OCI-LY1 (cell line): Measurements from ENCODE around the gene HLCS.

Source experiments
- H2AFZ ChIP-seq: fragments of 200-600 bp; sonication (generic), shearing (Covaris generic); 2 replicates; pipeline ENCODE4 v1.6.0; 2014; ENCODE audit warnings: antibody characterized with exemption, mild to moderate bottlenecking, low read length
- H3F3A ChIP-seq: fragments of 200-600 bp; sonication (generic), shearing (Covaris generic); 2 replicates; pipeline ENCODE4 v1.6.0; 2014; ENCODE audit warnings: mild to moderate bottlenecking, antibody characterized with exemption, low read length, moderate library complexity; ENCODE audit not compliant: insufficient read depth
- H3K27ac ChIP-seq: fragments of 200-600 bp; sonication (generic); 2 replicates; pipeline ENCODE4 v1.5.1; 2014; ENCODE audit warnings: low read length, mixed run types, mild to moderate bottlenecking, low read depth; ENCODE audit not compliant: poor library complexity, severe bottlenecking
- H3K27me3 ChIP-seq: fragments of 200-600 bp; sonication (generic); 2 replicates; pipeline ENCODE4 v1.6.0; 2014; ENCODE audit warnings: antibody characterized with exemption, mild to moderate bottlenecking, low read length, moderate library complexity; ENCODE audit not compliant: insufficient read depth
- H3K36me3 ChIP-seq: fragments of 200-600 bp; sonication (generic); 2 replicates; pipeline ENCODE4 v1.6.1; 2014; ENCODE audit warnings: mild to moderate bottlenecking, antibody characterized with exemption, low read length, moderate library complexity, mixed read lengths; ENCODE audit not compliant: insufficient read depth
- H3K4me1 ChIP-seq: fragments of 200-600 bp; sonication (generic); 2 replicates; pipeline ENCODE4 v1.5.1; 2014; ENCODE audit warnings: mild to moderate bottlenecking, low read length, moderate library complexity; ENCODE audit not compliant: insufficient read depth, severe bottlenecking
- H3K4me2 ChIP-seq: fragments of 200-600 bp; sonication (generic), shearing (Covaris generic); 2 replicates; pipeline ENCODE4 v1.6.1; 2014; ENCODE audit warnings: low read length
- H3K4me3 ChIP-seq: fragments of 200-600 bp; sonication (generic); 2 replicates; pipeline ENCODE4 v1.5.1; 2014; ENCODE audit warnings: low read length, low read depth, mild to moderate bottlenecking, mixed read lengths; ENCODE audit not compliant: poor library complexity, severe bottlenecking
- H3K79me2 ChIP-seq: fragments of 200-600 bp; shearing (Covaris generic); 2 replicates; pipeline ENCODE4 v1.6.1; 2016; ENCODE audit warnings: mixed run types, low read length, mixed read lengths; ENCODE audit not compliant: insufficient read depth
- H3K9ac ChIP-seq: fragments of 200-600 bp; sonication (generic), shearing (Covaris generic); 2 replicates; pipeline ENCODE4 v1.6.1; 2014; ENCODE audit warnings: mild to moderate bottlenecking, low read length, mixed read lengths
- H3K9me2 ChIP-seq: fragments of 200-600 bp; sonication (generic), shearing (Covaris generic); 2 replicates; pipeline ENCODE4 v1.6.1; 2014; ENCODE audit warnings: low read depth, mild to moderate bottlenecking, low read length, mixed read lengths
- H3K9me3 ChIP-seq: fragments of 200-600 bp; shearing (Covaris generic); 2 replicates; pipeline ENCODE4 v1.6.1; 2014; ENCODE audit warnings: low read length, mixed read lengths
- H4K20me1 ChIP-seq: fragments of 200-600 bp; sonication (generic), shearing (Covaris generic); 2 replicates; pipeline ENCODE4 v1.6.0; 2016; ENCODE audit warnings: mild to moderate bottlenecking, low read length; ENCODE audit not compliant: insufficient read depth
- CTCF ChIP-seq: fragments of 200-600 bp; sonication (generic), shearing (Covaris generic); IDR thresholded peaks from 2 replicates; pipeline ENCODE4 v1.5.1; 2017; ENCODE audit warnings: mild to moderate bottlenecking, antibody characterized with exemption, low read length, moderate library complexity, mixed read lengths
- EZH2 ChIP-seq: fragments of 200-600 bp; sonication (generic), shearing (Covaris generic); IDR thresholded peaks from 2 replicates; pipeline ENCODE4 v1.8.0; 2017; ENCODE audit warnings: borderline replicate concordance, mixed run types, mild to moderate bottlenecking, antibody characterized with exemption, low read length, moderate library complexity, mixed read lengths

Gene HLCS

GRCh38 chr21:36928960-36929359 lies 37.5 kb downstream of the HLCS start:
- no peak for TF ChIP-seq CTCF
- no peak for TF ChIP-seq EZH2

GRCh38 chr21:36927719-36928117 lies 38.8 kb downstream of the HLCS start:
- no peak overlapping the region for H3K4me3 ChIP-seq
- no peaks in the 10 kb centered on the region for H3K9me2 ChIP-seq
- TF ChIP-seq CTCF (peak; percentile 94), EZH2 (no peak)
- no peaks in the 10 kb centered on the region for H4K20me1 ChIP-seq
- no peaks in the 10 kb centered on the region for H3K9me3 ChIP-seq
- H2AFZ ChIP-seq = no peak overlapping the region
- H3K4me2 ChIP-seq = no peak overlapping the region
- H3F3A ChIP-seq = no peaks in the 10 kb centered on the region
- H3K36me3 ChIP-seq = no peaks in the 10 kb centered on the region
- no peak overlapping the region for H3K27ac ChIP-seq
- no peak overlapping the region for H3K9ac ChIP-seq
- no peaks in the 10 kb centered on the region for H3K79me2 ChIP-seq
- no peaks in the 10 kb centered on the region for H3K4me1 ChIP-seq
- no peaks in the 10 kb centered on the region for H3K27me3 ChIP-seq

More at GRCh38 chr21:36928960-36929359, 37.5 kb downstream of the HLCS start:
- Histone ChIP-seq H3K27ac (no peak overlapping the region), H3K4me2 (no peak overlapping the region), H3K9me2 (no peaks in the 10 kb centered on the region), H3K9me3 (no peaks in the 10 kb centered on the region), H4K20me1 (no peaks in the 10 kb centered on the region), H3K36me3 (no peaks in the 10 kb centered on the region), H3K4me1 (no peaks in the 10 kb centered on the region), H3K27me3 (no peaks in the 10 kb centered on the region), H3F3A (no peaks in the 10 kb centered on the region), H3K9ac (no peak overlapping the region), H3K79me2 (no peaks in the 10 kb centered on the region), H3K4me3 (no peak overlapping the region), H2AFZ (no peak overlapping the region)

GRCh38 chr21:36926989-36927718 lies 39.3 kb downstream of the HLCS start:
- Histone ChIP-seq H3K4me1 (no peaks in the 10 kb centered on the region), H3K9me3 (no peaks in the 10 kb centered on the region), H3K79me2 (no peaks in the 10 kb centered on the region), H4K20me1 (no peaks in the 10 kb centered on the region), H3F3A (no peaks in the 10 kb centered on the region), H3K27ac (no peak overlapping the region), H3K4me3 (no peak overlapping the region), H3K4me2 (no peak overlapping the region), H3K36me3 (no peaks in the 10 kb centered on the region), H3K27me3 (no peaks in the 10 kb centered on the region), H2AFZ (no peak overlapping the region), H3K9ac (no peak overlapping the region), H3K9me2 (no peaks in the 10 kb centered on the region)
- no peak for TF ChIP-seq CTCF
- TF ChIP-seq EZH2 = no peak
